ENCODE data around the gene CA11.
"Not testable (repeated sequence)": the region's sequence is repeated elsewhere in the genome, so short reads cannot be mapped to it uniquely, and the experiment has no call there.

CA11 gene

GRCh38 chr19:48646001-48646721, at the start of gene CA11:
Gene CA11 (minus strand): TSS chr19:48646187. CDS start chr19:48645632, 555 bp downstream.
- DNase-seq (ENCODE audit: low read depth) = peak; percentile 88

GRCh38 chr19:48693629-48694028, 47.6 kb upstream of the CA11 start:
- DNase-seq (ENCODE audit: low read depth) = not testable (repeated sequence)

- DNase-seq (ENCODE audit: low read depth) = no peak
Observed at GRCh38 chr19:48689449-48689848, 43.5 kb upstream of the CA11 start.

- DNase-seq (ENCODE audit: low read depth) = no peak
Observed at GRCh38 chr19:48687776-48688175, 41.8 kb upstream of the CA11 start.

- not testable (repeated sequence) for DNase-seq (ENCODE audit: low read depth)
Observed at GRCh38 chr19:48686637-48687036, 40.6 kb upstream of the CA11 start.

GRCh38 chr19:48686088-48686487, 40.1 kb upstream of the CA11 start:
- DNase-seq (ENCODE audit: low read depth) = no peak

- no peak for DNase-seq (ENCODE audit: low read depth)
Observed at GRCh38 chr19:48685583-48685982, 39.6 kb upstream of the CA11 start.

- no peak for DNase-seq (ENCODE audit: low read depth)
Observed at GRCh38 chr19:48683349-48683748, 37.4 kb upstream of the CA11 start.

- DNase-seq (ENCODE audit: low read depth) = no peak
Observed at GRCh38 chr19:48681127-48681470, 35.1 kb upstream of the CA11 start.

GRCh38 chr19:48680436-48681126, 34.6 kb upstream of the CA11 start:
- no peak for DNase-seq (ENCODE audit: low read depth)

- DNase-seq (ENCODE audit: low read depth) = not testable (repeated sequence)
Observed at GRCh38 chr19:48680006-48680405, 34.0 kb upstream of the CA11 start.

- no peak for DNase-seq (ENCODE audit: low read depth)
Observed at GRCh38 chr19:48678201-48678600, 32.2 kb upstream of the CA11 start.

GRCh38 chr19:48676887-48677286, 30.9 kb upstream of the CA11 start:
- no peak for DNase-seq (ENCODE audit: low read depth)

- DNase-seq (ENCODE audit: low read depth) = no peak
Observed at GRCh38 chr19:48676487-48676886, 30.5 kb upstream of the CA11 start.

GRCh38 chr19:48674921-48675824, 29.2 kb upstream of the CA11 start:
- peak; percentile 54 for DNase-seq (ENCODE audit: low read depth)

GRCh38 chr19:48674216-48674809, 28.3 kb upstream of the CA11 start:
- DNase-seq (ENCODE audit: low read depth) = no peak

GRCh38 chr19:48673436-48674100, 27.6 kb upstream of the CA11 start:
- no peak for DNase-seq (ENCODE audit: low read depth)

GRCh38 chr19:48672994-48673393, 27.0 kb upstream of the CA11 start, which contains the start of gene NTN5:
Gene NTN5 (minus strand): TSS chr19:48673017. CDS start chr19:48670986, 2,031 bp downstream.
- no peak for DNase-seq (ENCODE audit: low read depth)

- DNase-seq (ENCODE audit: low read depth) = no peak
Observed at GRCh38 chr19:48671446-48671995, 25.5 kb upstream of the CA11 start.

- DNase-seq (ENCODE audit: low read depth) = no peak
Observed at GRCh38 chr19:48670699-48671445, 24.9 kb upstream of the CA11 start.

Data from stimulated activated CD8-positive, alpha-beta memory T cell treated with anti-CD3 and anti-CD28 coated beads, Interleukin-15, amount 100 ng/mL, for 1 hour (primary cell).